Kidney glomerular epithelial cell (primary cell): Measurements from ENCODE around the gene PARD3.
A peak's percentile ranks its signal among the peaks of the same experiment; 100 is the strongest.

Experiments used
- DNase-seq: peaks from one replicate; lab custom pipeline; 2025; lab: John Stamatoyannopoulos, UW

The PARD3 gene

DNA sequence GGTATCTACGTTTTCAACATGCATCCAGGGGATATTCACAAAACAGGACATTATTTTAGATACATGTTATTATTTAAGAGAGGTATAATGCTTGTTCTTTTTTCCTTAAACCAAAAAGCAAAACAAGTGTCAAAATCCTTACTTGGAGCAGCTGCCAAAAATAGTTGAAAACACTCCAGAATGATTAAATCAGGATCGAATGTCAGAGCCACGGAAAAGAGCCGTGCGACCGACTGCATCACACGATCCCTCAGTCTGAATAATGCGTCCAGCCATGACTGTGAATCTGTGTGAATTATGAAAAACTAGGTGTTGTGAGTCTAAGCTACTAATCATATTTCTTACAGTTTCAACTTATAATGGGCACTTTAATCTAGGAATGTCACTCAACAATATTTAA lies 126.0 kb downstream of the PARD3 start:
- DNase-seq: no peak

DNA sequence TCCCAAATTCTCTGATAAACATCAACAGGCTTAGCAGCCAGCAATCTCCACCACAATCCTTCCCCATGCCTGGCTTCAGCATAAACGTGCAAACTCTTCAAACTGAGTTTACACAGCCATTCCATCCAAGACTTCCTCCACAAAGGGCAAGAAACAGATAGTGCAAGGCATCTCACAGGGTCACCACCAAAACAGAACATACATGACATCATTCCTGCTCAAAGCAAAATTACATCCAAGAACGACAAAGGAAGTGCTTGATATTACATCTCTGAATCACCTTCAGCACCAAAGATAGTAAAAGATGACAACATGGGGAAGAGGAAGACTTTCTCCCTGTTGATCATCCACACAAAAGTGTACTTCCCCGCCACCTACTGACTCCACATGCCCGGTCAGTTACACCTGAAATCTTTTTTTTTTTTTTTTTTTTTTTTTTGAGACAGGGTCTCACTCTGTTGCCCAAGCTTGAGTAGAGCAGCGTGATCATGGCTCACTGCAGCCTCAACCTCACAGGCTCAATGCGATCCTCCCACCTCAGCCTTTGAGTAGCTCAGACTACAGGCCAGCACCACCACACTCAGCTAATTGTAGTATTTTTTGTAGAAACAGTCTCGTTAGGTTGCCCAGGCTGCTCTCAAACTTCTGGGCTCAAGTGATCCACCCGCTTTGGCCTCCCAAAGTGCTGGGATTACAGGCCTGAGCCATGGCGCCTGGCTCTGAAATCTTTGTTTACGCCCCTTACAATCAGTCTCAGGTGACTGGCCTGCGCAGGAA lies 127.5 kb downstream of the PARD3 start:
- peak; percentile 75 for DNase-seq

DNA sequence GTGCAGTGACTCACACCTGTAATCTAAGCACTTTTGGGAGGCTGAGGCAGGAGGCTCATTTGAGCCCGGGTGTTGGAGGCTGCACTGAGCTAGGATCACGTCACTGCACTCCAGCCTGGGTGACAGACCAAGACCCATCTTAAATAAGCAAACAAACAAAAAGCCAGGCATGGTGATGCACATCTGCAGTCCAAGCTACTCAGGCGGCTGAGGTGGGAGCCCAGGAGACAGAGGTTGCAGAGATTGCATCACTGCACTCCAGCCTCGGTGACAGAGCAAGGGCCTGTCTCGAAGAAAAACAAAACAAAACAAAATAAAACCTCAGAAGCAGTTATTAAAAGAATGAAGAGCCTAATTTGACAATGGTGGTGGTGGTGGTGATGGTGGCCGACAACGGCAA lies 132.5 kb downstream of the PARD3 start:
- no peak for DNase-seq

- no peak for DNase-seq
Observed at GRCh38 chr10:34681933-34682332, 133.2 kb downstream of the PARD3 start.

DNA sequence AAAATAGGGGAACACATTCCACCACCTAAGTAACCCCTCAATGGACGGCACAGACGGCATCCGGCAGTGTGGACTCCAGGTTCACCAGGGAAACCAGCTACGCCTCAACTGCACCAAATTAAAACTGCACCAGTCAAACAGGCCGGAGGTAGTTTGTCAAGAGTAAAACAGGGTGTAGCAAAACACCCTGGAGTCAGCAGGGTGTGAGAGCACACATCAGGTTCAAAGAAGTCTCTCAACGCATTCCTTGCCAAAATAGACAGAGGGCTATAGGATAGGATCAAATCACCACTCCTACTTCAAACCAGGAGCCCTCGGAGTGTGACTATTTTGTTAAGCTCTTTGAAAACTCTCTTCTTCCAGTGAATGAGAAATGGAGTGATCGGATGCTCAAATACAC lies 135.9 kb downstream of the PARD3 start:
- DNase-seq: no peak

DNA sequence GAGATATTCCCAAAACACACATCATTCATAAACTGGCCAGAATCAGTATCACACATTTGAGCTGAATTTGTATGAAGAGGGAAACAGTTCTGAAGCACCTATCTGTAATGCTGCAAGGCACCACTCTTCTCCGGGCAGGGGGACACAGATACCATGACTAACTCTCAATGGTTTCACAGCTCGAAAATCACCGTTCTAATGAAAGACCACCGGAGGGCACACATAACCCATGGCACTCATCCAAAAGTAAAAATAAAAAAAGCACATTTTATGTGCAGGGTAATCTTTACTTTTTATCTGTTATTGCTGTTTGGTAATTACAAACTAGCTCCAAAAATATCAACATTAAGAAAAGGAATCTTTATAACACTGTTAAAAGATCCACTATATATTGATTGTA lies 137.5 kb downstream of the PARD3 start:
- DNase-seq: no peak

GRCh38 chr10:34677132-34677531 lies 138.0 kb downstream of the PARD3 start:
- DNase-seq: no peak

DNA sequence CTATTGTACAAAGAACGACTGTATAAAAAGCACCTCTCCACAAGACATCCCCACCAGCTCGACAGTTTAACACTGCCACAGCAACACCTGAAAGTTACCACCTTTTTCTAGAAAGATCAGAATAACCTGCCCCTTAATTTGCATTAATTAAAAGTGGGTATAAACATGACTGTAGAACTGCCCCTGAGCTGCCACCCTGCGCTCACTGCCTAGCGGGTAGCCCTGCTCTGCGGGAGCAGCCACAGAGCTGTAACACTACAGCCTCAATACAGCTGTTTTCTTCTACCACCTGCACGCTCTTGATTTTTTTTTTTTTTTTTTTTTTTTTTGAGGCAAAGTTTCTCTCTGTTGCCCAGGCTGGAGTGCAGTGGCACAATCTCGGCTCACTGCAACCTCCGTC lies 140.9 kb downstream of the PARD3 start:
- no peak for DNase-seq

DNA sequence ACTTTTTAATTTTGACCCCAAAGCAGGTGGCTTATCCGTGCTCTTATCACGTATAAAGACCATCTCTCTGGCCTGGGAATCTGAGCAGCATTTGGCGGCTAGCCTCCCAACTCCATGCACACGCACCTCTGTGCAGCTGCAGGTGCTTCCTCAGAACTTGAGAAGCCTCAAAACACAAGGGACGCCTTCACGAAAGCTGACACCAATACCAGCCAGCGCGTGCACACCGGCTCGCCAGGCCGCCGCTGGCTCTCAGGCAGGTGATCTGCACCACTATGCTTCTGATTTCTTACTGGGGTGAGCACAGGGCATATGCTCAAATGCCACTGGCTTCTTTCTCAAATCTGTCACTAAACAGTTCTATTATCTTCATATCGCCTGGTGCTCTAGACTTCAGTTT lies 145.0 kb downstream of the PARD3 start:
- no peak for DNase-seq

DNA sequence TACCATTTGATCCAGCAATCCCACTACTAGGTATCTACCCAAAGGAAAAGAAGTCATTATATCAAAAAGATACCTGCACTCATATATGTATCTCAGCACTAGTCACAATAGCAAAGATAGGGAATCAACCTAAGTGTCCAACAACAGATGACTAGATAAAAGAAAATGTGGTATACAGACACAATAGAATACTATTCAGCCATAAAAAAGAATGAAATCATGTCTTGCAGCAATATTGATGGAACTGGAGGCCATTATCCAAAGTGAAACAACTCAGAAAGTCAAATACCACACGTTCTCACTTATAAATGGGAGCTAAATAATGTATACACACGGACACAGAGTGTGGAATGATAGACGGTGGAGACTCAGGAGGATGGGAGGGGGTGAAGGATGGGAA lies 146.0 kb downstream of the PARD3 start:
- DNase-seq: no peak

GRCh38 chr10:34667177-34667576 lies 147.9 kb downstream of the PARD3 start:
- DNase-seq: no peak

GRCh38 chr10:34666008-34666704 lies 148.9 kb downstream of the PARD3 start:
- peak; percentile 85 for DNase-seq

DNA sequence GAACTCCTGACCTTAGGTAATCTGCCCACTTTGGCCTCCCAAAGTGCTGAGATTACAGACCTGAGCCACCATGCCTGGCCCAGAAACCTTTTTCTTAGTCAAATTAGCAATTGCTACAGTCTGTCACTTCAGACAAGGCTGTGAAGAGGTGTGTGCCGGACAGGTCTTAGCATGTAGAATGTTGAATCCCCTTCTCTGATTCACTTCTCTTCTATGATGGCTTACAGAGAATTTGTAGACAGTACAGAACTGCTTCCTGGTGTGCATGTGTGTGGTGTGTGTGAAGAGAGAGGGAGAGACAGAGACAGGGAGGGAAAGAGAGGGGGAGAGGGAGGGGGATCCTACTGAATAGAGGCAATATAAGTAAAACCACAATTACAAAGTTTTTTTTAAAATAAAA lies 150.4 kb downstream of the PARD3 start:
- DNase-seq: no peak

DNA sequence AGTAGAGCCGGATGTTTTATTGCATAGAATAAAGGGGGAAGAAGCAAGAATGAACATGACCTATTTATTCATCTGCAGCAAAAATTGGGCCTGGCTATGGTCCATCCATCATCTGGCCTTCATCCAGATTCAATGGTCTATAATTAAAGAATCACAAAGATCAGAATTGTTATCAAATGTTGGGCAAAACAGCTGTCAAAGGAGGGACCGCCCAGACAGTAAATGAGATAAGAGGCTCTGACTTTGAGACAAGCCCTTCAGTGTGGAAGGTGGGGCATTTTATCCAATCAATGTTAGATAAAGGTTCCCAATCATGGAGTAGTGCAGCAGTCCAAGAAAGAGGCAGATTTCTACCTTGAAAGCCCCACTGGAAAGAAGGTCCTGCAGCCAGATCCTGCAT lies 153.5 kb downstream of the PARD3 start:
- DNase-seq: no peak

GRCh38 chr10:34658934-34659333 lies 156.2 kb downstream of the PARD3 start:
- no peak for DNase-seq

GRCh38 chr10:34656661-34657060 lies 158.4 kb downstream of the PARD3 start:
- DNase-seq: no peak

DNA sequence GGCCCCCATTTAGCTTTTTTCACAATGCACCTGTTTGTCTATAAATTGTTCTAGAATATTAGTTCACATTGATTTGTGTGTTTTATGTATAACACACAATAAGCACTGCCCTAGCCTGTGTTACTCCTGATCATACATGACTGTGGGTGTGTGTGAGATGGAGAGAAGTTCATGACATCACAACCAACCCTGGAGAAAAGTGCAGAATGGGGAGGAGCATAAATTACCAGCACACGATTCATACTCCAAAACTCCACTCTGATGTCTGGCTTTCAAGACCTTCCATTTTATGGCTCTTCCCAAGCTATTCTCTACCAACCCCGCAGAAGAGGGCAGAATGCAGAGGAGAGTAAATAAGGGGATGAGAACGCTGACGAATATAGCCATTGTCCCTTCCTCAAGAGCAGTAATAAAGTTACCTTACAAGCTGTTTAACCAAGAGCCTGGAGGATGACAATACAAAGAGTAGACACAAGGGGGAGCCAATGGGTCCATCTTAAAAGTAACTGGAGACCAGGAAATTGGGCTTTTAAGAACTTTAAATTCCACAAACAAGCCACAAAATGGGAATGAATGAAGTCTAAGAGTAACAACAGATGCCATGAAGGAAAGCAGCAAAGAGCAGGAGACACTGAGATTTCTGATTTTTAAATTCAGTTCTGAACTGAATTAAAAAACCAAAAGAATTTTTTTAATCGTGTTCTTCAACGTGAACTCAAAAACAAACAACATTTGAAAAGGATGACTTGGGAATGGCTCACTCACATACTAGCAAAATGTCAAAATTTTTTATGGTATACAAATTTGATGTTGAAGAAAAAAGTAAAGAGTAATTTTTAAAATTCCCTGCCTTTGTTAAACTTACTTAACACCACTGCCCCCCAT lies 159.6 kb downstream of the PARD3 start:
- DNase-seq: peak; percentile 70

GRCh38 chr10:34654211-34654610 lies 160.9 kb downstream of the PARD3 start:
- no peak for DNase-seq

DNA sequence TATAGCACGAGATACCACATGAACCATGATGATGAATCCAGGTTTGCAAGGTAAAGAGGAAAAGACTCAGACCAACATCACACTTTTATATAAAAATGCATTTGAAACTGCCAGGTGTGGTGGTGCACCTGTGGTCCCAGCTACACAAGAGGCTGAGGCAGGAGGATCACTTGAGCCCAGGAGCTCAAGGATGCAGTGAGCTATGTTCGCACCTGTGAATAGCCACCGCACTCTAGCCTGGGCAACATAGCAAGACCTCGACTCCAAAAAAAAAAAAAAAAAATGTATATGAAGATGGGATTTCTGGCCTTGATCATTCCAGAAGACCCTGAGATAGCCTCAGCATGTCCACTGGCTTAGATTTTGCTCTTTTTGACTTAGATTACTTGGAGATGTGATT lies 161.6 kb downstream of the PARD3 start:
- DNase-seq: no peak

GRCh38 chr10:34651416-34652195 lies 163.5 kb downstream of the PARD3 start:
- DNase-seq: no peak

DNA sequence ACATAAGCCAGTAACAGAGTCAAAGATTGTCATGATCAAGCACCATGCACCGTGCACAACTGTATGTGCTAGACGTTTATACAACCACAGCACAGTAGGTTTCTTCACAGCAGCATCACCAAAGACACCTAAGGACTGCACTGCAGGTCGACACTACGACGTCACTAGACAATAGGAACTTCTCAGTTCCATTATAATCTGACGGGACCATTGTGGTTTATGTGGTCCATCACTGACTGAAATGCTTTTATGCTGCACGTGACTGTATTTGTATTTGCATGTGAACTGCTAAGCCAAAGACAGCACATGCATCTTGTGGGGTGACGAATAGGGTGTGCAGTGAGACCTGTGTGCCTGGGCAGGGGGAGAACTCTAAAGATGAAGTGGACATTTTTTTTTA lies 164.9 kb downstream of the PARD3 start:
- no peak for DNase-seq

GRCh38 chr10:34649385-34649784 lies 165.7 kb downstream of the PARD3 start:
- no peak for DNase-seq
